Natural killer cell (primary cell): Measurements from ENCODE around the gene FRS3. TPM values are rescaled to one million over a fixed set of nuclear protein-coding genes. Genes with fewer than 3 reads are reported as not detected.

Experiments used
- ATAC-seq, 3 donors: fragments of 150-1000 bp in 2 of 3; fragments of 200-7000 bp in 1 of 3; cut with Tn5 transposase; 1 replicate in 1 of 3; 2 replicates in 2 of 3; pipeline ENCODE4 v1.10.0; 2021; ENCODE audit warnings: mild to moderate bottlenecking in 2 of 3, moderate library complexity in 2 of 3
- DNase-seq, 2 donors: peaks; one replicate each; pipeline versions ENCODE4 v3.0.0 to v3.0.0-alpha.2; 2013 to 2021; ENCODE audit warnings: mixed read lengths in 1 of 2
- H3K27ac ChIP-seq: one replicate; pipeline ENCODE4 v1.5.1; 2013; ENCODE audit warnings: mild to moderate bottlenecking, low read length
- H3K27me3 ChIP-seq: one replicate; pipeline ENCODE4 v1.6.1; 2013; ENCODE audit warnings: low read length; ENCODE audit not compliant: control insufficient read depth, insufficient read depth
- H3K36me3 ChIP-seq: one replicate; pipeline ENCODE4 v1.6.1; 2013; ENCODE audit warnings: low read length; ENCODE audit not compliant: control insufficient read depth, insufficient read depth
- H3K4me1 ChIP-seq: one replicate; pipeline ENCODE4 v1.6.1; 2013; ENCODE audit warnings: low read length; ENCODE audit not compliant: control insufficient read depth, insufficient read depth
- H3K4me3 ChIP-seq: one replicate; pipeline ENCODE4 v1.5.1; 2013; ENCODE audit warnings: low read length
- H3K9me3 ChIP-seq: one replicate; pipeline ENCODE4 v1.6.1; 2013; ENCODE audit warnings: low read length; ENCODE audit not compliant: control insufficient read depth, insufficient read depth
- H3K27ac Mint-ChIP-seq, 2 donors: one replicate each; pipeline ENCODE4 v1.8.0; 2022; ENCODE audit warnings: mild to moderate bottlenecking in 2 of 2, mixed read lengths in 2 of 2, moderate library complexity in 1 of 2
- H3K27me3 Mint-ChIP-seq, 2 donors: one replicate each; pipeline ENCODE4 v1.8.0; 2022; ENCODE audit warnings: low read depth in 2 of 2, mixed read lengths in 2 of 2
- H3K36me3 Mint-ChIP-seq: one replicate; pipeline ENCODE4 v1.8.0; 2022; ENCODE audit warnings: mixed read lengths
- H3K4me1 Mint-ChIP-seq, 2 donors: one replicate each; pipeline ENCODE4 v1.8.0; 2022; ENCODE audit warnings: mixed read lengths in 2 of 2
- H3K4me3 Mint-ChIP-seq: one replicate; pipeline ENCODE4 v1.8.0; 2022; ENCODE audit warnings: mild to moderate bottlenecking, moderate library complexity, mixed read lengths
- H3K9me3 Mint-ChIP-seq, 2 donors: one replicate each; pipeline ENCODE4 v1.8.0; 2022; ENCODE audit warnings: mixed read lengths in 2 of 2
- CTCF ChIP-seq: fragments of 200-600 bp; IDR thresholded peaks from one replicate; pipeline ENCODE4 v1.8.0; 2022; ENCODE audit warnings: antibody characterized with exemption
- WGBS: methylation state at CpG from one replicate; pipeline ENCODE4 v1.1.7; 2013; ENCODE audit warnings: missing lambda C conversion rate; ENCODE audit not compliant: insufficient coverage; 5-methylcytosine and 5-hydroxymethylcytosine counted together
- intact Hi-C: fragments of 100-400 bp; cut with micrococcal nuclease; formaldehyde crosslinking; loops from one replicate; pipeline ENCODE4 v1.14.2; 2022
- total RNA-seq, 4 donors: library from RNA; stranded (reverse); fragments of 120-200 nt in 1 of 4; gene quantifications; one replicate each; pipeline versions ENCODE4 v1.2.3 to v1.2.4, GENCODE V29; 2013 to 2022

The FRS3 gene
- total RNA-seq, 3 donors from 2014 or later (not counting 1 experiment from before 2014, with no cell fraction given) = 4.5 to 5.7 (median 5.4) TPM

GRCh38 chr6:41750374-41750773, 29.3 kb downstream of the FRS3 start:
- Histone ChIP-seq H3K36me3 (no peaks in the 10 kb centered on the region), H3K9me3 (no peaks in the 10 kb centered on the region), H3K27ac (no peak overlapping the region), H3K27me3 (no peaks in the 10 kb centered on the region), H3K4me1 (no peaks in the 10 kb centered on the region), H3K4me3 (no peak overlapping the region)
- no peak for TF ChIP-seq CTCF
- Mint-ChIP-seq H3K4me1 (no peaks in the 10 kb centered on the region), H3K27ac (no peak overlapping the region), H3K27me3 (no peaks in the 10 kb centered on the region), H3K4me3 (no peak overlapping the region), H3K9me3 (no peaks in the 10 kb centered on the region), H3K36me3 (no peaks in the 10 kb centered on the region)
- intact Hi-C loops = no loop called here
- DNase-seq = no peak
- WGBS = 94% methylated on average over 2 of the region's 3 CpGs
- no peak for ATAC-seq

- WGBS = 90% methylated on average over 3 of the region's 3 CpGs
- H3K27me3 ChIP-seq = no peaks in the 10 kb centered on the region
- intact Hi-C loops = no loop called here
- no peaks in the 10 kb centered on the region for H3K36me3 ChIP-seq
- no peaks in the 10 kb centered on the region for H3K4me1 ChIP-seq
- Mint-ChIP-seq H3K4me3 (no peak overlapping the region), H3K36me3 (no peaks in the 10 kb centered on the region), H3K9me3 (no peaks in the 10 kb centered on the region), H3K27me3 (no peaks in the 10 kb centered on the region), H3K4me1 (no peaks in the 10 kb centered on the region), H3K27ac (no peak overlapping the region)
- H3K27ac ChIP-seq = no peak overlapping the region
- no peak for DNase-seq
- no peak for TF ChIP-seq CTCF
- H3K9me3 ChIP-seq = no peaks in the 10 kb centered on the region
- no peak overlapping the region for H3K4me3 ChIP-seq
- ATAC-seq = no peak
These were observed 31.2 kb downstream of the FRS3 start for GRCh38 chr6:41748542-41748941.

GRCh38 chr6:41748102-41748477, 31.6 kb downstream of the FRS3 start:
- 96% methylated on average over 6 of the region's 6 CpGs for WGBS
- no peak overlapping the region for H3K27ac Mint-ChIP-seq
- no peaks in the 10 kb centered on the region for H3K36me3 Mint-ChIP-seq
- no peak for TF ChIP-seq CTCF
- no peak for ATAC-seq
- Histone ChIP-seq H3K27me3 (no peaks in the 10 kb centered on the region), H3K36me3 (no peaks in the 10 kb centered on the region), H3K4me3 (no peak overlapping the region), H3K27ac (no peak overlapping the region), H3K4me1 (no peaks in the 10 kb centered on the region), H3K9me3 (no peaks in the 10 kb centered on the region)
- H3K4me3 Mint-ChIP-seq = no peak overlapping the region
- intact Hi-C loops = no loop called here
- H3K27me3 Mint-ChIP-seq = no peaks in the 10 kb centered on the region
- no peak for DNase-seq
- H3K4me1 Mint-ChIP-seq = no peaks in the 10 kb centered on the region
- H3K9me3 Mint-ChIP-seq = no peaks in the 10 kb centered on the region

- WGBS = 86% methylated on average over 15 of the region's 15 CpGs
- H3K27me3 ChIP-seq = no peaks in the 10 kb centered on the region
- no peaks in the 10 kb centered on the region for H3K4me1 ChIP-seq
- Mint-ChIP-seq H3K9me3 (no peaks in the 10 kb centered on the region), H3K27me3 (peaks cover 0 to 3% of the 10 kb centered on the region in 2 donors), H3K4me1 (no peaks in the 10 kb centered on the region), H3K27ac (no peak within 1 kb of the TSS), H3K4me3 (no peak within 1 kb of the TSS), H3K36me3 (no peaks in the 10 kb centered on the region)
- intact Hi-C loops = no loop called here
- no peaks in the 10 kb centered on the region for H3K9me3 ChIP-seq
- no peak for TF ChIP-seq CTCF
- no peaks in the 10 kb centered on the region for H3K36me3 ChIP-seq
- H3K27ac ChIP-seq = no peak within 1 kb of the TSS
- DNase-seq (no peak), ATAC-seq (no peak)
- H3K4me3 ChIP-seq = no peak within 1 kb of the TSS
These were observed 32.2 kb downstream of the FRS3 start, which contains the start of gene PGC for GRCh38 chr6:41747256-41748101. PGC (minus strand) TSS chr6:41747397; CDS start chr6:41747334, 63 bp downstream.
